IPS-NIHi11 (cell line): ENCODE measurements around the gene NPIPA1.
"Not testable (repeated sequence)": the region's sequence is repeated elsewhere in the genome, so short reads cannot be mapped to it uniquely, and the experiment has no call there.

Experiments used
- DNase-seq: peaks from one replicate; pipeline ENCODE4 v3.0.0; 2012; ENCODE audit warnings: mixed read lengths, low spot score

NPIPA1 gene

GRCh38 chr16:14937143-14937542, at the start of gene NPIPA1:
Gene NPIPA1 (plus strand): TSS chr16:14937443. CDS start chr16:14937443, 0 bp downstream.
- DNase-seq = not testable (repeated sequence)

- DNase-seq = not testable (repeated sequence)
Measured at GRCh38 chr16:14892111-14892510, 45.1 kb upstream of the NPIPA1 start.

- not testable (repeated sequence) for DNase-seq
Measured at GRCh38 chr16:14895382-14895781, 41.9 kb upstream of the NPIPA1 start.

- DNase-seq = not testable (repeated sequence)
Measured at GRCh38 chr16:14896023-14896422, 41.2 kb upstream of the NPIPA1 start.

- DNase-seq = not testable (repeated sequence)
Measured at GRCh38 chr16:14897006-14897664, 40.1 kb upstream of the NPIPA1 start.

GRCh38 chr16:14898162-14898561, 39.1 kb upstream of the NPIPA1 start:
- not testable (repeated sequence) for DNase-seq

- not testable (repeated sequence) for DNase-seq
Measured at GRCh38 chr16:14903191-14903957, 33.9 kb upstream of the NPIPA1 start.

GRCh38 chr16:14909744-14910143, 27.5 kb upstream of the NPIPA1 start:
- DNase-seq = not testable (repeated sequence)

- DNase-seq = not testable (repeated sequence)
Measured at GRCh38 chr16:14910833-14911629, 26.2 kb upstream of the NPIPA1 start.

GRCh38 chr16:14911954-14912353, 25.3 kb upstream of the NPIPA1 start:
- not testable (repeated sequence) for DNase-seq

- DNase-seq = not testable (repeated sequence)
Measured at GRCh38 chr16:14912588-14912987, 24.7 kb upstream of the NPIPA1 start.

- DNase-seq = not testable (repeated sequence)
Measured at GRCh38 chr16:14918504-14918903, 18.7 kb upstream of the NPIPA1 start.

- not testable (repeated sequence) for DNase-seq
Measured at GRCh38 chr16:14919837-14920600, 17.2 kb upstream of the NPIPA1 start.

GRCh38 chr16:14922285-14922684, 15.0 kb upstream of the NPIPA1 start:
- not testable (repeated sequence) for DNase-seq

GRCh38 chr16:14922968-14923367, 14.3 kb upstream of the NPIPA1 start:
- not testable (repeated sequence) for DNase-seq

GRCh38 chr16:14923394-14924088, 13.7 kb upstream of the NPIPA1 start:
- DNase-seq = not testable (repeated sequence)

GRCh38 chr16:14924359-14924758, 12.9 kb upstream of the NPIPA1 start:
- DNase-seq = not testable (repeated sequence)

GRCh38 chr16:14924982-14925381, 12.3 kb upstream of the NPIPA1 start:
- DNase-seq = not testable (repeated sequence)

- not testable (repeated sequence) for DNase-seq
Measured at GRCh38 chr16:14928064-14928714, 9.1 kb upstream of the NPIPA1 start.

- DNase-seq = not testable (repeated sequence)
Measured at GRCh38 chr16:14929176-14929575, 8.1 kb upstream of the NPIPA1 start.
